ENCODE measurements around the gene PUS10.

PUS10 gene

GRCh38 chr2:60972889-60973656, 45.0 kb downstream of the PUS10 start:
- no peak for DNase-seq

DNA sequence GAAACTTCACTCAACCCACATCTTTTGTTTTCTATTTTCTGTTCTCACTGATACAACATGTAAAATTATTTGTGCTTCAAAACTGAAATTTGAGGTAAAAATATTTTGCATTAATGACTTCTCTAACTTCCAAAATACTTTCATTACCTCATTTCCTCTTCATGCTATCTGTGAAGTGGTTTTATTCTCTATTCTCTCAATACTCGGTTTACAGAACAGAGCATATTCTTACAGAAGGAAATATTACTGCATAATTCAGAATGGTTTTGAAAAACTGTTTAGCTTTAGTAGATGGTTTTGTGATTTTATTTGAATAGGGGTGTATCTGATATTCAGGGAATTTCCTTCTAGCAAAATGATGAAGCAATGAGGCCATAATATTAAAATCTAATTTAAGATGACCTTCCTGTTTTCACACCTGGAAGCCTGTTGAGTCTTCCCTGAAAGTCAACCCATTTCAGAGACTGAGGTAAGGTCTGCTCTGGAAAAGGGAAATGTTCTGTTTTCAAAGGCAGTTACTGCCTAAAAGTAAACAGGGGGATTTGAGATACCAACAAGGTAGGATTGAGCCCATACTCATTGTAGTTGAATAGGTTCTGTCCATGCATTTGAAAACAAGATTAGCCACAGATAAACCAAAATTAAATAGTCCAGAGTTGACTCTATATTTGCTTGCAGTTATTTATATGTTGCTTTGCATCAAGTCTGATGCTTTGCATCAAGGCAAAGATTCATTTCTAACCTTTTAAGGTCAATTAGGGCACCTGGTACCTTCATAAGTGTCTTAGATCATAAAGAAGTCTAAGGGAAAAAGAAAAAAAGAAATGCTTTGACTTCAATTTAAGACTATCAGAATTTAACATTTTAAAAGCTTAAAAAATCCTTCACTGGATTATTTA, 51.3 kb downstream of the PUS10 start:
- no peak for DNase-seq

DNA sequence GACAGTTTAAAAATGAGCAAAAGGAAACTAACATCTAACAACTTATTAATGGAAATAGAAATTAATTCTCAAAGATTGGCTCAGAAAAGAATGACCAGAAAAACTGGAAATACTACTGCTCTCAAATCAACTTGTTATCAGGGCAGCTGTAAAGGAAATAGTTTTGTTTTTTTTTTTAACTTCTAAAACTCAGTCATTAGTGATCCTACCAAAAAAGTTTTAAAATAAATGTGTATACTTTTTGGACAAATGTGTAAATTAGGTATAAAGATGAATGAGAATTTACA, 52.6 kb downstream of the PUS10 start:
- DNase-seq: no peak

DNA sequence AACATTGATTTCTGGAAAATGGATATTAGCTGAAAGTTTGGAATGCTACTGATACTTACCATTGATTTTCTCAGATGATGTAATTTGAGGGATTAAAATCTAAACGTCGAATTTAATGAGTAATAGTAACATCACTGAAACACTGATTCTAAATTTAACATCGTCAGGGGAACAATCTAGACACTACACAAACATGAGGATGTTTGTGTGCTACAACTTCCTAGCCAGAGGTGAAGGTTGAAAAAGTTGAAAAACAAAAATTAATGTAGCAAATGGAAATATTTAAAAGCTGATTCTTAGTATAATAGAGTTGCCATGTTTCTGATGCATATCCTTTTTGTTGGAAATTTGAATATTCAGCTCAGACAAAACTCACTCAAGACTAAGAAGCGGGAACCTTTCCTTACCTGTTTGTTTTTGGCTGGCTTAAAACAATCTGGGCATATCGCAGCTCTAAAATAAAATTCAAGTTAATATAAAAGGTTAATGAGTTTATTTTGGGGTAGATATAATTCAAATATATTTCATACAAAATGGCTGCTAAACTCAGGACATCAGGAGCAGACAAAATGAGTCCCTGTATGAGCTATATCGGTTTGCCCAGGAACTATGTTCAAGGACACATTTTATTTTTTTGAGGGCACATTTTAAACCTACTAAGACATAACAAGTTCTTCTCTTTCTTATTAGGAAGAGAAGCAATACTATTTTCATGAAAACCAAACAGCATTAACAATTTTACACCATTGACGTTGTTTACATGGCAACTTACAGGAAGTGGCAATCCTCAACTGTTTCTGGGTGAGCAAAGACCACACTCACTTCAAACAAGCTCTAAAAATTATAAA, 53.2 kb downstream of the PUS10 start:
- no peak for DNase-seq

- DNase-seq: no peak
These were observed 54.9 kb downstream of the PUS10 start for GRCh38 chr2:60963190-60963589.

DNA sequence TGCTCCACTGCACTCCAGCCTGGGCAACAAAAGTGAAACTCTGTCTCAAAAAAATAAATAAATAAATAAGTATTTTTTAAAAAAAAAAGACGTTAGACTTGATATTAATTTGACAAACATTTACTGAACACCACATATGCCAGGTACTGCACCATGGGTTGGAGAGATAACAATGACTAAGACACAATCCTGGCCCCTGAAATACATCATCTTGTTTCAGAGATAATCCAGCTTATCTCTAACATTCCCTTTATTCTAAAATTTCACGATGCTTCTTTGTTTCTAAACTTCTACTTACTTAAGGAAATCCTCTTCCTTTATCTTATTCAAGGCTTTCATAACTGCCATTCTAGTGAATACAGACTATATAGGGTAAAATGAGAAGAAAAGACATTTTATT, 55.5 kb downstream of the PUS10 start:
- DNase-seq: no peak

GRCh38 chr2:60961457-60961856, 56.6 kb downstream of the PUS10 start:
- DNase-seq: no peak

- DNase-seq: no peak
These were observed 57.3 kb downstream of the PUS10 start for GRCh38 chr2:60960706-60961105.

DNA sequence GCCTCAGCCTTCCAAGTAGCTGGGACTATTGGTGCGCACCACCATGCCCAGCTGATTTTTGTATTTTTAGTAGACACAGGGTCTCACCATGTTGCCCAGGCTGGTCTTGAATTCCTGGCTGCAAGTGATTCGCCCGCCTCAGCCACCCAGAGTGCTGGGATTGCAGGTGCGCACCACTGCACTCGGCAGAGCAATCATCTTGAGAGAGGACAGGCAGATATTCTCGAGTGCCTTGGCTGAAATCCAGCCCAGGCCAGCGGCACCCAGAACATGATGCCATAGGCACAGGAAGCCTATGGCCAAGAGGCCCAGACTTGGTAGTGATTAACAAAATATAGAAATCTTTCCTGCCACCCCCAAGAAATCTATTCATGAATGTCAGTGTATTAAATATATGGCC, 58.6 kb downstream of the PUS10 start:
- DNase-seq: no peak

GRCh38 chr2:60958800-60959199, 59.3 kb downstream of the PUS10 start:
- no peak for DNase-seq

- no peak for DNase-seq
These were observed 59.7 kb downstream of the PUS10 start for GRCh38 chr2:60958361-60958760.

DNA sequence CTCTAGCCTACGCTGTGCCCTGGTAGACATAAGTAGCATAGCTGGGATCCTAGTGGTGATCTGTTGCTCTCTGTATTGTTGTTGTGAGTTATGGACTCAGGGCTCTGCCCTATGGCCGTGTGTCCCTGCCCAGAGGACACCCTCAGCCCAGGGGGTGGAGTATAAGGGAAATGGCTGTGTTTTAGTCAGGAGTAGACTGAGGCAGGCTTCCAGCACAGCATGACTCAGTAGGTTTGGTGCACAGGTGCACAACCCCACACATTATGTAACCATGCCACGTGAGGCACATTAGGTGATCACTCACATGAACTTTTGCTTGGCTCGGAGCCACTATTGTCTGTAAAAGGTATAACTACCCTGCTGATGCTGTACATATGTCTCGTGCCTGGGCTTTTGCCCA, 60.4 kb downstream of the PUS10 start:
- no peak for DNase-seq

DNA sequence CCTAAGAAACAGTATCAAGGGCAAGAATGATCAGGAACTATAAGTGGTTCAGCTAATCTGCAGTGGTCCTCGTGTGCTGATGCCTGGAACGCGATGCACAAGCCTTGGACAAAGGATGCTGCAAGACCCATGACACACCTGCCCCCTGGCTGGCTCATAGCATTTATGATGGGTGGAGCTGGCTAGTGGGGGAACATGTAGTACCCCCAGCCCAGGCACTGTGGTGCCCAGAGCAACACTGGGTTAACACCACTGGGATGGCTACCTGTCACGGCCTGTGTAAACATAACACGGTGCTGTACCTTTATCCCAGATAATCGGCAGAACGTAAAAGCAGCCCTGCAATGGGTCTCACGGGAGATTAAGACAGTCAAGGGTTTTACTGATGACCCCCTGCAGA, 60.8 kb downstream of the PUS10 start:
- no peak for DNase-seq

GRCh38 chr2:60954139-60954538, 63.9 kb downstream of the PUS10 start:
- no peak for DNase-seq

DNA sequence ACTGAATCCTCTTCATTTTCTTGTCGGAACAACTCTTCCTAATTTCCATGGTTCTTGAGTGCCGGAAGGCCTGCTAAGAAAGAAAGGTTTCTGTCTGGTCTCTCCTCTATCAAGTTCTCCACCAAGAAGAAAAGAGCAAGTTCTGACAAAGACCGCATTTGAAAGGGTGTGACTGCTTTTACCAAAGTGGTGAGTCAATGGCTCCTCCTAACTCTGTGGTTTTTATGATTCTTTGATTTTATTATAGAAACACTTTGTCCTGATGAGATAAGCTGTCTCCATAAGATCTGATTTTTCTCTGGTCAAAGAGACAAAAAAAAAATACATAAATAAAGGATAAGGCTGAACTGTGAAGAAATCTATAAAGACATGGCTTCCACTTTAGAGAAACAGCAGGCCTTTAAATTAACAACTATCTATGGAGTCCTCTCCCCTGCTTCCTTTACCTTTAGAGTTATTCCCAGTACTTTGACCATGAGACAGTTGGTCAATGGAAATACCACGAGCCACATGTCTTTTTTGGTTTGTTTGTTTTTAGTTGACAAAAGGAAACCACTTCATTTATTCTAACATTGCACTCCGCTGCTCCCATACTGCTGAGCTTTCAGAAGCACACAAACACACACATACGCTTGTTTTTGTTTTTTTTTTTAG, 69.0 kb downstream of the PUS10 start:
- no peak for DNase-seq

GRCh38 chr2:60948161-60948560, 69.9 kb downstream of the PUS10 start:
- DNase-seq: no peak

- DNase-seq: no peak
These were observed 71.0 kb downstream of the PUS10 start for GRCh38 chr2:60947056-60947455.

DNA sequence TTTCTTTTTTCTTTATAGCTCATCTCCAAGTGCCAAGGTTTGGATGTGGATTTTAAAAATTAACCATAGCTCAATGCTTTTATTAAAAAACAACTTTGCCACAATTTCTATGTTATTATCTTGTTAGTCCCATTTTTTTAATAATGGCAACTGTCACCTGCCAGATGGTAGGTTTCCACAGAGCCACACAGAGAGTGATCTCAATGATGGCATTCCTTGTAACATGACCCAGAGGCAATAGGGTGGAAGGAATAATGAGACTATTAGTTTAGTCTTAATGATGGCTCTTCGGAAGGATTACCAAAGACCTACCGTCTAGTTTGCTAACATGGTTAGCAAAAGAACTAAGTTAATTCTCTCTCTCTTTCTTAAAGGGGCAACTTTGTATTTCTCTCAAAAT, 72.7 kb downstream of the PUS10 start:
- no peak for DNase-seq

DNA sequence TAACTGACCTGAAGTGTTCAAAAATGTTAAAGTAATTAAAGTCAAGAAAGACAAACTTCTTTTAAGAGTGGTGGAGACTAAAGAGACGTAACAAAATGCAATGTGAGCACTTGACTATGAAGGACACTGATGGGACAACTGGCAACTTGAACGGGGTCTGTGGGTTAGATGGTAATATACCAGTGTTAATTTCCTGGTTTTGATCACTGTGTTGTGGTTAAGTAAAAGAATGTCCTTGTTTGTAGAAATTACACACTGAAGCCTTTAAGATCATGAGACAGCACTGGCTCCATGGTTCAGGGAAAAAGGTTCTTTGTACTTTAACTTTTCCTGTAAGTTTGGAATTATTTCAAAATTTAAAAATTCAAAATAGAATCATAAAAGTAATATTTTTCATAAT, 78.4 kb downstream of the PUS10 start:
- no peak for DNase-seq

GRCh38 chr2:60938301-60938700, 79.8 kb downstream of the PUS10 start:
- DNase-seq: no peak

GRCh38 chr2:60936757-60937156, 81.3 kb downstream of the PUS10 start:
- DNase-seq: peak in 10 of 56 donors; percentile 1 to 33 (median 8)

Measured in amygdala (tissue), 56 donors.